ENCODE measurements around the gene OTUB1. TPM values are rescaled to one million over a fixed set of nuclear protein-coding genes. Genes with fewer than 3 reads are reported as not detected.

OTUB1 gene
- polyA plus RNA-seq, 2 of the 4 experiments (the other 2 are of a cell fraction): 97.4 to 113 TPM

- no peak for TF ChIP-seq NPAS2 (CRISPR knock-in tag; IDR thresholded peaks at IDR 0.05; ENCODE audit: borderline replicate concordance)
Measured at GRCh38 chr11:63940786-63941185, 45.5 kb upstream of the OTUB1 start (continued).

- FAIRE-seq (no peak), DNase-seq (ENCODE audit: low read depth in 1 of 2, low spot score in 1 of 2) (no peak), ATAC-seq (no peak)
- H3K4me2 ChIP-seq: no peak overlapping the region
- no peak overlapping the region for H3K4me3 ChIP-seq
- WGBS (ENCODE audit: missing lambda C conversion rate): 86% methylated on average over 4 of the region's 4 CpGs
- TF ChIP-seq NFE2L2 (conservative IDR thresholded peaks at IDR 0.05; ENCODE audit: low read length) (no peak), TFCP2L1 (CRISPR knock-in tag; IDR thresholded peaks at IDR 0.05) (no peak), RARB (CRISPR knock-in tag; IDR thresholded peaks at IDR 0.05) (no peak), CEBPB (IDR thresholded peaks at IDR 0.05) (no peak), JUN (IDR thresholded peaks at IDR 0.05) (no peak), SREBF2 (IDR thresholded peaks at IDR 0.05) (no peak), KDM5A (IDR thresholded peaks at IDR 0.05) (no peak), RAD21 (conservative IDR thresholded peaks at IDR 0.05 in 1 of 2, IDR thresholded peaks at IDR 0.05 in 1 of 2) (no peak), RNF2 (IDR thresholded peaks at IDR 0.05; ENCODE audit: borderline replicate concordance, low read depth) (no peak), EHMT2 (IDR thresholded peaks at IDR 0.05; ENCODE audit: low read depth) (no peak), HOXB5 (CRISPR knock-in tag; IDR thresholded peaks at IDR 0.05) (no peak), MAZ (IDR thresholded peaks at IDR 0.05; ENCODE audit: borderline replicate concordance, low read depth, low read length) (no peak), NR3C1 (IDR thresholded peaks at IDR 0.05) (no peak), ZSCAN20 (CRISPR knock-in tag; IDR thresholded peaks at IDR 0.05) (no peak), RFX5 (IDR thresholded peaks at IDR 0.05) (no peak), POLR2AphosphoS2 (conservative IDR thresholded peaks at IDR 0.05; ENCODE audit: low read length) (no peak), FOXS1 (CRISPR knock-in tag; IDR thresholded peaks at IDR 0.05) (no peak), RCOR1 (IDR thresholded peaks at IDR 0.05; ENCODE audit: low read depth, low read length) (no peak), ZFP36 (IDR thresholded peaks at IDR 0.05; ENCODE audit: borderline replicate concordance, partially characterized antibody) (no peak)
- TF ChIP-seq, protein P1, sequence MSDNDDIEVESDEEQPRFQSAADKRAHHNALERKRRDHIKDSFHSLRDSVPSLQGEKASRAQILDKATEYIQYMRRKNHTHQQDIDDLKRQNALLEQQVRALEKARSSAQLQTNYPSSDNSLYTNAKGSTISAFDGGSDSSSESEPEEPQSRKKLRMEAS (IDR thresholded peaks at IDR 0.05): no peak
- CTCF ChIA-PET: interaction anchor here (0.8 to 1.3 kb wide), 5 partner anchors 24 to 174 kb away, joined by 3 to 20 read pairs (median 4); partner anchors contain the start of gene ZFTA
- peaks cover 20% of the 10 kb centered on the region for H3K4me1 ChIP-seq
- no peaks in the 10 kb centered on the region for H3K9me3 ChIP-seq
- POLR2A ChIA-PET: no interaction called here
- no peak overlapping the region for H3K27ac ChIP-seq
Measured at GRCh38 chr11:63941901-63942300, 44.3 kb upstream of the OTUB1 start.

GRCh38 chr11:63942803-63943202, 43.4 kb upstream of the OTUB1 start:
- Histone ChIP-seq H3K27ac (no peak overlapping the region), H3K4me1 (peaks cover 15% of the 10 kb centered on the region), H3K4me3 (no peak overlapping the region), H3K9me3 (no peaks in the 10 kb centered on the region), H3K4me2 (no peak overlapping the region)
- ATAC-seq (no peak), FAIRE-seq (no peak), DNase-seq (ENCODE audit: low read depth in 1 of 2, low spot score in 1 of 2) (no peak)
- CTCF ChIA-PET: interaction anchor here (0.8 to 4.2 kb wide), 6 partner anchors 22 to 175 kb away, joined by 3 to 23 read pairs (median 6); partner anchors contain the start of gene ZFTA
- TF ChIP-seq HDAC2 (IDR thresholded peaks at IDR 0.05) (no peak), POLR2AphosphoS2 (conservative IDR thresholded peaks at IDR 0.05; ENCODE audit: low read length) (no peak), EHMT2 (IDR thresholded peaks at IDR 0.05; ENCODE audit: low read depth) (no peak)
- WGBS (ENCODE audit: missing lambda C conversion rate): 93% methylated on average over 3 of the region's 3 CpGs
- POLR2A ChIA-PET: no interaction called here

- 69% methylated on average over 8 of the region's 8 CpGs for WGBS (ENCODE audit: missing lambda C conversion rate)
- ATAC-seq (peak; percentile 21 to 41; a peak in 2 of 6 replicates), DNase-seq (ENCODE audit: low read depth in 1 of 2, low spot score in 1 of 2) (no peak), FAIRE-seq (no peak)
- CTCF ChIA-PET: interaction anchor here (0.9 to 10.2 kb wide), 33 partner anchors 8 to 465 kb away, joined by 3 to 236 read pairs (median 7); partner anchors contain the start of genes MARK2, RCOR2, SPINDOC and ZFTA
- TF ChIP-seq ZC3H11A (IDR thresholded peaks at IDR 0.05): no peak
- no peak for TF ChIP-seq CEBPB (IDR thresholded peaks at IDR 0.05)
- Histone ChIP-seq H3K9me3 (no peaks in the 10 kb centered on the region), H3K27ac (0 out of 6 replicates have a peak overlapping the region, but pooled peaks of 1 of the 2 experiments have one; percentile 10), H3K4me2 (no peak overlapping the region), H3K4me3 (no peak overlapping the region), H3K4me1 (peaks cover 12% of the 10 kb centered on the region; the same call in 2 of the 3 replicates)
- POLR2A ChIA-PET: interaction anchor here (1.3 kb wide), 1 partner anchor 106 kb away, joined by 9 read pairs; the partner anchor contains the start of gene MARK2
Measured at GRCh38 chr11:63944987-63945386, 41.3 kb upstream of the OTUB1 start.
